GM18858 (cell line): ENCODE results near the gene STEAP1B.

Source experiments
- ATAC-seq: cut with Tn5 transposase; IDR thresholded peaks from one replicate; pipeline ENCODE4 v1.9.1; 2021; ENCODE audit not compliant: unreplicated experiment

The STEAP1B gene

DNA sequence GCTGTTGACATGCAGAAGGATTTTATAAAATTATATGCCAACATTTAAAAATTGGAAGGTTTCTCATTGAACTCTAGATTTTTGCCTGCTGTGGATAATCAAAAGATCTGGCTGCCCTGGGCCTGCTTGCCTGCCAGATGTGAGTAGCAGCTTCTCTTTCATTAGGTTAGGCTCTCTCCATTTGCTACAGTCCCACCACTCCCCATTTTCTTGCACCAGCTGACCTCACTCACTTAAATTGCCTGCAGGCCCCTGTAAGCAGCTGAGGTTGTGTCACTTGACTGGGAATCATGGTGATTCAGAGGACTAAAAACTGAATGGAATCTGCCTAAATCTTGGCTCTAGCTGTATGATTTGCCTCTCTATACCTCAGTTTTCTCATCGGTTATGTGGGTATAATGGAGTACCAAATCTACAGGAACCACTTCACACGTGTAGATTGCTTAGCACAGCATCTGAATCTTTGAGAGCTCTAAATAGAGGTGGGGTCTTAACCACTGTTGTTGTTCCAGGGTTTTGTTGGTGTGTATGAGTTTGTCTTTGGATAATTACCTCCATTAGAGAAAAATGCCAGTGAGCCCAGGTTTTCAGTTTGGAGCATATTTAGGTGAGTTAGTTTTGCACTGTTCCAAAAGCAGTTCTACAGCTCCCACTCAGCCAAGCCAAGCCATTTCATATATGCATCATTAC lies 124.5 kb downstream of the STEAP1B start:
- ATAC-seq: no peak

DNA sequence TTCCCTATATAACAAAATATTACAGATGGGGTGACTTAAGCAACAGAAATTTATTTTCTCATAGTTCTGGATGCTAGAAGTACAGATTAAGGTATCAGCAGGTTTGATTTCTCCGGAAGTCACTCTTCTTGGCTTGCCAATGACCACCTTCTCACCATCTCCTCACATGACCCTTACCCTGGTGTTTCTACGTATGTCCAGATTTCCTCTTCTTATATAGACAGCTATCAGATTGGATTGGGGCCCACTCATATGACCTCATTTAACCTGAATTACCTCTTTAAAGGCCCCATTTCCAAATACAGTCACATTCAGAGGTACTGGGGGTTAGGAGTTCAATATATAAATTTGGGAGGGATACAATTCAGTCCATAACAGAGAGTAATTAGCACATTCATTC lies 126.1 kb downstream of the STEAP1B start:
- no peak for ATAC-seq

DNA sequence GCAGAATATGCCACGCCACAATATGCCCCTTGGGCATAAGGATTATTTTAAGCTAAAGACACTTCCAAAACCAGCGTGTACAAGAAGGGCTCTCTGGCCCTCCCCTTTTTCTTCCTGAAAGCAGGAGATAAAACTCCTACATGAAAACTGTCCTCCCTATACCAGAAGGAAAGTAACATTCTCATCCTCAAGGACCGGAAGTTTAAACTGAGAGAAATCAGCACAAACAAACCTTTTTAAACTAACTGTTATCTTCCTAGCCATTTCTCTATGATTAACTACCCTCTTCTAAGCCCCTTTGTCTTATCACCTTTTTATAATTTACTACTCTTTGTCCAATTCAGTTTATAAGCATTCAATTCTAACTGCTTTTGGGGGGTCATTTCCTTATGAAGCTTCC lies 126.6 kb downstream of the STEAP1B start:
- ATAC-seq: no peak

DNA sequence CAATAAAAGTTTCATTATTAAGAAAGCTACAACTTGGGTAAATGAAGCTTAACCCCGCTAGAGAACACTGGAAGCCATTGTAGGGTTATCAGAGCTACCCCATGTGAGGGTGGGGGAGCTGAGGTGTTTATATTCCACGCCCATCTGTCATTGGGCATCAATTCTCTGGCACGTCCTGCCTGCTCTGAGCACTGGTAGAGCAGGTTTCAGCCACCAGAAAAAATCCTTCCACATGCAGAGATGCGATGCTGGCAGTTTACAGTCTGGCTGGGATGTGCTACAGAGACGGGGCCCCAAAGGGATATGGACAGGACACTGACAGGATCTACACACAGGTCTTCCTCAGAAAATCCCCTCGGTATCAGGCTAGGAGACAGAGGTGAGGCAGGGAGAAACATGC lies 127.1 kb downstream of the STEAP1B start:
- no peak for ATAC-seq

DNA sequence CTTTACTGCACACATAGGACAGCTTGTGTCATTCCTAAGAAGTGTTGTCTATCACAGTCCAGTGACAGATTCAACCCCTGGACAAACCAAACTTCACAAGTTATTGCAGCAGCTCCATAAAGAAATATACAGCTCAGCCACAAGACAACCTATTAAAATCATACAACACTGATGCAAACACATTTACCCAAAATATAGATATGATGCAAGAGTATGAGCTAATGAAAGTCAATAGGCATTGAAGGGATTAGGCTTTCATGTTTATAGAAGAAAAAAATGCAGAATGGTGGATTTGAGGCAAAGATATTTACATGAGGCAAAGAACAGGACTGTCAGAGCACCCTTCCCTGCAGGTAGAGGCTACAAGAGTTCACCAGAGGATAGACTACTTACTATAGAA lies 128.1 kb downstream of the STEAP1B start:
- ATAC-seq: no peak
